Astrocyte (in vitro differentiated cells and primary cell): Measurements from ENCODE around the gene PDLIM1.

Source experiments
- EZH2 ChIP-seq: IDR thresholded peaks from 2 replicates; pipeline ENCODE4 v1.6.1; 2012; ENCODE audit warnings: mild to moderate bottlenecking, low read length, inconsistent platforms; ENCODE audit not compliant: insufficient read depth
- TF ChIP-seq, protein P1 (sequence below): IDR thresholded peaks from 2 replicates; pipeline ENCODE4 v1.5.1; 2011; ENCODE audit warnings: low read depth, mild to moderate bottlenecking, inconsistent platforms, low read length, moderate library complexity; ENCODE audit not compliant: insufficient read depth

GRCh38 chr10:95273393-95274312 lies 17.1 kb downstream of the PDLIM1 start:
- TF ChIP-seq, protein P1, sequence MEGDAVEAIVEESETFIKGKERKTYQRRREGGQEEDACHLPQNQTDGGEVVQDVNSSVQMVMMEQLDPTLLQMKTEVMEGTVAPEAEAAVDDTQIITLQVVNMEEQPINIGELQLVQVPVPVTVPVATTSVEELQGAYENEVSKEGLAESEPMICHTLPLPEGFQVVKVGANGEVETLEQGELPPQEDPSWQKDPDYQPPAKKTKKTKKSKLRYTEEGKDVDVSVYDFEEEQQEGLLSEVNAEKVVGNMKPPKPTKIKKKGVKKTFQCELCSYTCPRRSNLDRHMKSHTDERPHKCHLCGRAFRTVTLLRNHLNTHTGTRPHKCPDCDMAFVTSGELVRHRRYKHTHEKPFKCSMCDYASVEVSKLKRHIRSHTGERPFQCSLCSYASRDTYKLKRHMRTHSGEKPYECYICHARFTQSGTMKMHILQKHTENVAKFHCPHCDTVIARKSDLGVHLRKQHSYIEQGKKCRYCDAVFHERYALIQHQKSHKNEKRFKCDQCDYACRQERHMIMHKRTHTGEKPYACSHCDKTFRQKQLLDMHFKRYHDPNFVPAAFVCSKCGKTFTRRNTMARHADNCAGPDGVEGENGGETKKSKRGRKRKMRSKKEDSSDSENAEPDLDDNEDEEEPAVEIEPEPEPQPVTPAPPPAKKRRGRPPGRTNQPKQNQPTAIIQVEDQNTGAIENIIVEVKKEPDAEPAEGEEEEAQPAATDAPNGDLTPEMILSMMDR = no peak
- TF ChIP-seq EZH2 = no peak
